ENCODE data around the gene HPCAL4.

The HPCAL4 gene

GRCh38 chr1:39655578-39656268, 35.5 kb downstream of the HPCAL4 start:
- Mint-ChIP-seq H3K9me3 (no peaks in the 10 kb centered on the region), H3K27me3 (peaks cover 14% of the 10 kb centered on the region), H3K4me3 (no peak overlapping the region), H3K36me3 (no peaks in the 10 kb centered on the region), H3K4me1 (peaks cover 19% of the 10 kb centered on the region), H3K27ac (no peak overlapping the region)
- ATAC-seq, result no peak

- no peak for ATAC-seq
- H3K27ac Mint-ChIP-seq, result no peak overlapping the region
- H3K4me3 Mint-ChIP-seq, result no peak overlapping the region
- peaks cover 19% of the 10 kb centered on the region for H3K4me1 Mint-ChIP-seq
- H3K9me3 Mint-ChIP-seq, result no peaks in the 10 kb centered on the region
- peaks cover 14% of the 10 kb centered on the region for H3K27me3 Mint-ChIP-seq
- H3K36me3 Mint-ChIP-seq, result no peaks in the 10 kb centered on the region
These were observed 36.9 kb downstream of the HPCAL4 start for GRCh38 chr1:39654291-39654690.

- Mint-ChIP-seq H3K36me3 (no peaks in the 10 kb centered on the region), H3K27me3 (peaks cover 14% of the 10 kb centered on the region), H3K27ac (no peak overlapping the region), H3K4me1 (peaks cover 19% of the 10 kb centered on the region), H3K4me3 (no peak overlapping the region), H3K9me3 (no peaks in the 10 kb centered on the region)
- ATAC-seq, result peak; percentile 72
These were observed 37.6 kb downstream of the HPCAL4 start for GRCh38 chr1:39653546-39654031.

- no peak for ATAC-seq
- H3K4me3 Mint-ChIP-seq, result no peak overlapping the region
- peaks cover 14% of the 10 kb centered on the region for H3K27me3 Mint-ChIP-seq
- H3K36me3 Mint-ChIP-seq, result no peaks in the 10 kb centered on the region
- H3K9me3 Mint-ChIP-seq, result no peaks in the 10 kb centered on the region
- peaks cover 13% of the 10 kb centered on the region for H3K4me1 Mint-ChIP-seq
- H3K27ac Mint-ChIP-seq, result no peak overlapping the region
These were observed 38.7 kb downstream of the HPCAL4 start for GRCh38 chr1:39652554-39652953.

- Mint-ChIP-seq H3K36me3 (no peaks in the 10 kb centered on the region), H3K4me3 (no peak overlapping the region), H3K27ac (no peak overlapping the region), H3K4me1 (peaks cover 9% of the 10 kb centered on the region), H3K9me3 (no peaks in the 10 kb centered on the region), H3K27me3 (peaks cover 14% of the 10 kb centered on the region)
- ATAC-seq, result no peak
These were observed 39.1 kb downstream of the HPCAL4 start for GRCh38 chr1:39652105-39652504.

GRCh38 chr1:39650431-39650830, 40.8 kb downstream of the HPCAL4 start:
- Mint-ChIP-seq H3K4me3 (no peak overlapping the region), H3K27ac (no peak overlapping the region), H3K4me1 (peaks cover 6% of the 10 kb centered on the region), H3K36me3 (no peaks in the 10 kb centered on the region), H3K9me3 (no peaks in the 10 kb centered on the region), H3K27me3 (peaks cover 14% of the 10 kb centered on the region)
- ATAC-seq, result no peak

GRCh38 chr1:39649636-39650185, 41.5 kb downstream of the HPCAL4 start:
- H3K4me3 Mint-ChIP-seq, result no peak overlapping the region
- no peaks in the 10 kb centered on the region for H3K36me3 Mint-ChIP-seq
- no peaks in the 10 kb centered on the region for H3K9me3 Mint-ChIP-seq
- ATAC-seq, result no peak
- H3K27ac Mint-ChIP-seq, result no peak overlapping the region
- H3K27me3 Mint-ChIP-seq, result peaks cover 14% of the 10 kb centered on the region
- H3K4me1 Mint-ChIP-seq, result peaks cover 6% of the 10 kb centered on the region

GRCh38 chr1:39648496-39648895, 42.7 kb downstream of the HPCAL4 start:
- Mint-ChIP-seq H3K27ac (no peak overlapping the region), H3K4me1 (peaks cover 4% of the 10 kb centered on the region), H3K27me3 (peaks cover 3% of the 10 kb centered on the region), H3K9me3 (peaks cover 2% of the 10 kb centered on the region), H3K4me3 (no peak overlapping the region), H3K36me3 (no peaks in the 10 kb centered on the region)
- ATAC-seq, result no peak

GRCh38 chr1:39647247-39647646, 44.0 kb downstream of the HPCAL4 start:
- H3K4me1 Mint-ChIP-seq, result no peaks in the 10 kb centered on the region
- H3K36me3 Mint-ChIP-seq, result no peaks in the 10 kb centered on the region
- no peak overlapping the region for H3K27ac Mint-ChIP-seq
- H3K27me3 Mint-ChIP-seq, result no peaks in the 10 kb centered on the region
- no peak overlapping the region for H3K4me3 Mint-ChIP-seq
- ATAC-seq, result no peak
- H3K9me3 Mint-ChIP-seq, result peaks cover 2% of the 10 kb centered on the region

- Mint-ChIP-seq H3K36me3 (no peaks in the 10 kb centered on the region), H3K9me3 (peaks cover 2% of the 10 kb centered on the region), H3K4me1 (no peaks in the 10 kb centered on the region)
These were observed 44.8 kb downstream of the HPCAL4 start for GRCh38 chr1:39646232-39647081.

GRCh38 chr1:39645411-39646043, 45.7 kb downstream of the HPCAL4 start:
- Mint-ChIP-seq H3K27ac (no peak overlapping the region), H3K4me3 (no peak overlapping the region), H3K9me3 (peaks cover 2% of the 10 kb centered on the region), H3K36me3 (no peaks in the 10 kb centered on the region), H3K4me1 (no peaks in the 10 kb centered on the region), H3K27me3 (no peaks in the 10 kb centered on the region)
- no peak for ATAC-seq

More at GRCh38 chr1:39646232-39647081, 44.8 kb downstream of the HPCAL4 start:
- peak; percentile 34 for ATAC-seq
- Mint-ChIP-seq H3K27me3 (no peaks in the 10 kb centered on the region), H3K27ac (no peak overlapping the region), H3K4me3 (no peak overlapping the region)

GRCh38 chr1:39643705-39644104, 47.5 kb downstream of the HPCAL4 start:
- H3K4me1 Mint-ChIP-seq, result no peaks in the 10 kb centered on the region
- no peak overlapping the region for H3K4me3 Mint-ChIP-seq
- peaks cover 2% of the 10 kb centered on the region for H3K9me3 Mint-ChIP-seq
- no peak overlapping the region for H3K27ac Mint-ChIP-seq
- H3K36me3 Mint-ChIP-seq, result no peaks in the 10 kb centered on the region
- H3K27me3 Mint-ChIP-seq, result no peaks in the 10 kb centered on the region
- no peak for ATAC-seq

- Mint-ChIP-seq H3K27ac (no peak overlapping the region), H3K9me3 (peaks cover 2% of the 10 kb centered on the region), H3K27me3 (peaks cover 3% of the 10 kb centered on the region), H3K36me3 (no peaks in the 10 kb centered on the region), H3K4me3 (no peak overlapping the region), H3K4me1 (no peaks in the 10 kb centered on the region)
- no peak for ATAC-seq
These were observed 48.4 kb downstream of the HPCAL4 start for GRCh38 chr1:39642796-39643195.

GRCh38 chr1:39640861-39641260, 50.4 kb downstream of the HPCAL4 start:
- no peak overlapping the region for H3K4me3 Mint-ChIP-seq
- H3K27me3 Mint-ChIP-seq, result peaks cover 23% of the 10 kb centered on the region
- H3K36me3 Mint-ChIP-seq, result no peaks in the 10 kb centered on the region
- no peak for ATAC-seq
- no peak overlapping the region for H3K27ac Mint-ChIP-seq
- peaks cover 2% of the 10 kb centered on the region for H3K9me3 Mint-ChIP-seq
- no peaks in the 10 kb centered on the region for H3K4me1 Mint-ChIP-seq
